NCI-H187 treated with DMSO at 0.1 percent for 48 hours (cell line): ENCODE data around the gene CCT6B.

Experiments used
- DNase-seq: peaks from one replicate; lab custom pipeline; 2025; lab: John Stamatoyannopoulos, UW

CCT6B gene

DNA sequence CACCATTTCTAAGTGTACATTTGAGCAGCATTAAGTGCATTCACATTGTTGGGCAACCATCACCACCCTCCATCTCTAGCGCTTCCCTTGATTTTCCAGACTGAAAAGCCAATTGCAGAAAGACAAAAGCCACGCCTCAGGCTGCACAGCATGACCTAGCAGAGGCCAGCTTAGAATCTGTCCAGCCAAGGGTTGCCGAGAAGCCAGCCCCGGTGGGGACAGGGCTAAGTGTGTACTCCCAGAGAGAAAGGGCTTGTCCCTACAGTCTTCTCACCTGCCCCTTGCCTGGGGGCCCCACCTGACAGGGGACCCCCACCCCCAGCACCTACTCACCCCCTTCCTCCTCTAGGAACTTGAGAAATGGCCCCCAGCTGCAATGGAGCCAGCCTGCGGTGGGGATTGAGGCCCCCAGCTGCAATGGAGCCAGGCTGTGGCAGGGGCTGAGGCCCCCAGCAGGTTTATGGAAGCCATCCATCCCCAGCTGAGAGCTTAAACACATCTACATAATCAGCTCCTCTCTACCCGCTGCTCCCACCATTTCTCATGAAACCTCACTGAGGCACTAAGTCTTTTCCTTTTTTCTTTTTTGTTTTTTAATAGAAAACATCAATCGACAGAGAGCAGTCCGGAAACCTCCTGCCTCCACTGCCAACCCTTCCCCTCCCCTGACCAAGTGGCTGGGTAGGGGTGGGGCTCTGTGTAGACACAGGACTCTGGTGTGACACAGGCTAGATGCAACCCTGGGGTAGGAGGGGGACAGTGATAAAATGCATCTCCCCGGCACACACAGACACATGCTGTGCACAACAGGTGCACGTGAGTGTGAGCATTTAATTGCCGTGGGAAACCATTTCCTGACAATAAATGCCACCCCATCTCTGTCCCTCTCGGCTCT, 77.9 kb downstream of the CCT6B start:
- DNase-seq, result no peak

DNA sequence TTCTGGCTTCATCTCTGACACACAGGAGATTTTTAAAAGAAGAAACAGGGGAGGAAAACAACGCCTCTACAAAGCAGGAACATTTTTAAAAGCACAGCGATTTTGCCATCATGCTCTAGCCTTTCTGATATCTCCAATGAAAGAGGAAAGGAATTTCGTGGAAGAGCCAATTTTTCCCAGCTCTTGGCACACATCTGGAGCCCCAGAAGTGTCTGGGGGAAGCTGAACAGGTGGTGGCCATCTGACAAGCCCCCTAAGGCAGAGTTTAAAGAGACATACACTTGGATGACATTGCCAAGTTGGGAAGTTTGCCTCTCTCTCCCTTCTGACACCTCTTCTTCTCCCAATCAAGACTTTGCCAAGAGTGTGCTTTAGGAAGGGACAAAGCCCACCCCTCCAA, 82.1 kb downstream of the CCT6B start:
- no peak for DNase-seq
